Nephron progenitor cell (in vitro differentiated cells): ENCODE results near the gene ARMC8.

Source experiments
- DNase-seq: peaks from one replicate; pipeline ENCODE4 v3.0.0; 2021
- H3K27ac Mint-ChIP-seq: 2 replicates; pipeline ENCODE4 v1.8.0; 2021; ENCODE audit warnings: mild to moderate bottlenecking, moderate library complexity, mixed read lengths
- H3K27me3 Mint-ChIP-seq: 2 replicates; pipeline ENCODE4 v1.8.0; 2021; ENCODE audit warnings: mild to moderate bottlenecking, low read depth, mixed read lengths; ENCODE audit not compliant: poor library complexity
- H3K36me3 Mint-ChIP-seq: 2 replicates; pipeline ENCODE4 v1.8.0; 2021; ENCODE audit warnings: low read depth, mixed read lengths
- H3K4me1 Mint-ChIP-seq: 2 replicates; pipeline ENCODE4 v1.8.0; 2021; ENCODE audit warnings: mixed read lengths
- H3K4me3 Mint-ChIP-seq: 2 replicates; pipeline ENCODE4 v1.8.0; 2021; ENCODE audit warnings: mild to moderate bottlenecking, moderate library complexity, mixed read lengths
- H3K9me3 Mint-ChIP-seq: 2 replicates; pipeline ENCODE4 v1.8.0; 2021; ENCODE audit warnings: mild to moderate bottlenecking, moderate library complexity, mixed read lengths
- CTCF ChIP-seq: fragments of 200-600 bp; sonication (generic); IDR thresholded peaks from 2 replicates; pipeline ENCODE4 v1.5.0; 2021; ENCODE audit warnings: antibody characterized with exemption

Gene ARMC8

GRCh38 chr3:138238711-138239110 is 51.6 kb downstream of the ARMC8 start:
- H3K27me3 Mint-ChIP-seq: no peaks in the 10 kb centered on the region
- no peak overlapping the region for H3K27ac Mint-ChIP-seq
- no peak overlapping the region for H3K4me3 Mint-ChIP-seq
- H3K9me3 Mint-ChIP-seq: no peaks in the 10 kb centered on the region
- no peaks in the 10 kb centered on the region for H3K4me1 Mint-ChIP-seq
- no peak for TF ChIP-seq CTCF
- peaks cover 39% of the 10 kb centered on the region for H3K36me3 Mint-ChIP-seq
- DNase-seq: no peak

- H3K4me1 Mint-ChIP-seq: no peaks in the 10 kb centered on the region
- no peak for TF ChIP-seq CTCF
- DNase-seq: no peak
- peaks cover 45% of the 10 kb centered on the region for H3K36me3 Mint-ChIP-seq
- H3K27ac Mint-ChIP-seq: no peak overlapping the region
- no peaks in the 10 kb centered on the region for H3K9me3 Mint-ChIP-seq
- no peak overlapping the region for H3K4me3 Mint-ChIP-seq
- H3K27me3 Mint-ChIP-seq: no peaks in the 10 kb centered on the region
Measured at GRCh38 chr3:138241061-138241460, 54.0 kb downstream of the ARMC8 start.

- Mint-ChIP-seq H3K4me1 (no peaks in the 10 kb centered on the region), H3K4me3 (no peak overlapping the region), H3K27ac (no peak overlapping the region), H3K36me3 (peaks cover 46% of the 10 kb centered on the region), H3K9me3 (no peaks in the 10 kb centered on the region), H3K27me3 (no peaks in the 10 kb centered on the region)
- no peak for TF ChIP-seq CTCF
- no peak for DNase-seq
Measured at GRCh38 chr3:138241676-138242075, 54.6 kb downstream of the ARMC8 start.

GRCh38 chr3:138242466-138242865 is 55.4 kb downstream of the ARMC8 start:
- DNase-seq: no peak
- Mint-ChIP-seq H3K27ac (no peak overlapping the region), H3K27me3 (no peaks in the 10 kb centered on the region), H3K9me3 (no peaks in the 10 kb centered on the region), H3K4me3 (no peak overlapping the region), H3K4me1 (no peaks in the 10 kb centered on the region), H3K36me3 (peaks cover 48% of the 10 kb centered on the region)
- TF ChIP-seq CTCF: no peak

GRCh38 chr3:138245026-138245425 is 57.9 kb downstream of the ARMC8 start:
- no peak overlapping the region for H3K4me3 Mint-ChIP-seq
- peaks cover 68% of the 10 kb centered on the region for H3K36me3 Mint-ChIP-seq
- no peaks in the 10 kb centered on the region for H3K27me3 Mint-ChIP-seq
- H3K9me3 Mint-ChIP-seq: no peaks in the 10 kb centered on the region
- no peak overlapping the region for H3K27ac Mint-ChIP-seq
- DNase-seq: no peak
- no peaks in the 10 kb centered on the region for H3K4me1 Mint-ChIP-seq
- TF ChIP-seq CTCF: no peak

- H3K36me3 Mint-ChIP-seq: peaks cover 69% of the 10 kb centered on the region
Measured at GRCh38 chr3:138249636-138250035, 62.5 kb downstream of the ARMC8 start.

More at GRCh38 chr3:138249636-138250035, 62.5 kb downstream of the ARMC8 start:
- no peak for DNase-seq
- Mint-ChIP-seq H3K27ac (no peak overlapping the region), H3K4me1 (no peaks in the 10 kb centered on the region), H3K9me3 (no peaks in the 10 kb centered on the region), H3K27me3 (no peaks in the 10 kb centered on the region), H3K4me3 (no peak overlapping the region)
- no peak for TF ChIP-seq CTCF
